A673 (cell line): ENCODE results near the gene VPS8.

ENCODE experiments used
- EZH2 ChIP-seq: fragments of 200-600 bp; sonication (generic); IDR thresholded peaks from 2 replicates; pipeline ENCODE4 v1.6.1; 2017; ENCODE audit warnings: borderline replicate concordance, low read depth, mild to moderate bottlenecking, mixed read lengths, antibody characterized with exemption, low read length; ENCODE audit not compliant: poor library complexity, severe bottlenecking
- TF ChIP-seq, protein P1 (sequence below): fragments of 300-800, 200-600 bp; sonication (generic); conservative IDR thresholded peaks from 2 replicates; pipeline ENCODE4 v1.5.1; 2017; ENCODE audit warnings: low read depth, mild to moderate bottlenecking, antibody characterized with exemption, low read length, moderate library complexity, mixed read lengths

DNA sequence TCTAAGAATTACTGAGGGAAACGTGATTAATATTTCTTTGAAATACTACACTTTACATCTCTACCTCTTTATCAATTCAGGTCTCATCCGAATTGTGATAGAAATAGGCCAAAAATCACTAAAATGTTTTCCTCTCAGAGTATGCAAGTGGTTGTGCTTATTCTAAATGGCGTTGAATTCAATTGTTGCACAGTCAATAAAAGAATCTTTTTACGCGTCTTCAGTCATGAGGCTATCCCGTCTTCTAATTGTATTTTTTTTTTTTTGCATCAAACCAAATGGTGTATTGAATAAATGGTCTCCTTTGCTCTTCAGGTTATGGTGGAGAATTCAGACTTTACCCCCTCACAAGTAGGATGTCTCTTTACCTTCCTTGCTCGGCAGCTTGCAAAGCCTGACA is 112.6 kb downstream of the VPS8 start:
- TF ChIP-seq, protein P1, sequence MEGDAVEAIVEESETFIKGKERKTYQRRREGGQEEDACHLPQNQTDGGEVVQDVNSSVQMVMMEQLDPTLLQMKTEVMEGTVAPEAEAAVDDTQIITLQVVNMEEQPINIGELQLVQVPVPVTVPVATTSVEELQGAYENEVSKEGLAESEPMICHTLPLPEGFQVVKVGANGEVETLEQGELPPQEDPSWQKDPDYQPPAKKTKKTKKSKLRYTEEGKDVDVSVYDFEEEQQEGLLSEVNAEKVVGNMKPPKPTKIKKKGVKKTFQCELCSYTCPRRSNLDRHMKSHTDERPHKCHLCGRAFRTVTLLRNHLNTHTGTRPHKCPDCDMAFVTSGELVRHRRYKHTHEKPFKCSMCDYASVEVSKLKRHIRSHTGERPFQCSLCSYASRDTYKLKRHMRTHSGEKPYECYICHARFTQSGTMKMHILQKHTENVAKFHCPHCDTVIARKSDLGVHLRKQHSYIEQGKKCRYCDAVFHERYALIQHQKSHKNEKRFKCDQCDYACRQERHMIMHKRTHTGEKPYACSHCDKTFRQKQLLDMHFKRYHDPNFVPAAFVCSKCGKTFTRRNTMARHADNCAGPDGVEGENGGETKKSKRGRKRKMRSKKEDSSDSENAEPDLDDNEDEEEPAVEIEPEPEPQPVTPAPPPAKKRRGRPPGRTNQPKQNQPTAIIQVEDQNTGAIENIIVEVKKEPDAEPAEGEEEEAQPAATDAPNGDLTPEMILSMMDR = no peak
- TF ChIP-seq EZH2 = no peak
